Measurements from ENCODE around the gene NOXO1.
A peak's percentile ranks its signal among the peaks of the same experiment; 100 is the strongest.

Gene NOXO1

DNA sequence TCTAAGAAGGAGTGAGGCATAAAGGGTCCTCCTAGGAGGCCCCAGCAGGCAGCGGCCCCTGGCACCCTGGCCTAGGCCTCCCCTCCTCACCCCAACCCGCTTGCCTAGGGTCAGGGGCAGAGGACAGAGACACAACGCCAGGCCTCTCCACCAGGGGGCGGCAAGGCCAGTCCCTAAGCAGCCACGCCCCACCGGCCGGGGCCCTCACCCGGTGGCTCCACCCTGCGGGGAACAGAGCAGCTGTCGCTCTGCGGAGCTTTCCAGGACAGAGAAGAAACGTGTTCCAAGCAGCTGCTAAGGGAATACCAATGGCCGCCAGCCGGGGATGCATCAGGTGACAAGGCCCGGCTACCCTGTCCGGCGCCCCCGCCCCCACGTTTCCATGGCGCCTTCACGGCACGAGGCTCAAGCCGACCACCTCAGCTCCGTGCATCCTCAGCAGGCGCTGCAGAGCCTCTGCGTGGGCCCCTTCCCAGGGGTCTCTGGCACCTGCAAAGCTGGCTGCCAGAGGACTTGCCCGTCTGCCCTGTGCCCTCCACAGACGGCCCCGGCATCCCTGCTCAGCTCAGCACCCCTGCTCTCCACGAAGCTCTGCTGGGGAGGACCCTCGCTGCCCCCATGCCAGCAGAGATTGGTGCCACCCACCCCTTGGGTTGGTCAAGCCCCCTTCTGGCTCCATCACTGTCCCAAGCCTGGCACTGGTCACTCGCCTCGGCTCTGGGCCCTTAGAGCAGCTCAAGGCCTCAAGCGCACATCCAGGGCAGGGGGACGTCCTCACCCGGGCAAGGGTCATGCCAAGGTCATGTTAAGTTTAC is 22.8 kb upstream of the NOXO1 start:
- peak; percentile 94 for DNase-seq (ENCODE audit: low read depth, low spot score)
- Histone ChIP-seq H3K4me1 (ENCODE audit: control insufficient read depth, insufficient read depth, low read length) (peaks cover 5% of the 10 kb centered on the region), H3K27me3 (ENCODE audit: control insufficient read depth, insufficient read depth, low read length) (no peaks in the 10 kb centered on the region), H3K27ac (ENCODE audit: low read length) (no peak overlapping the region), H3K36me3 (ENCODE audit: control insufficient read depth, insufficient read depth, low read length) (peaks cover 39% of the 10 kb centered on the region), H3K4me3 (ENCODE audit: low read length) (no peak overlapping the region), H3K9me3 (ENCODE audit: control insufficient read depth, insufficient read depth, low read length) (no peaks in the 10 kb centered on the region)
- WGBS (ENCODE audit: insufficient coverage, insufficient read length), result no CpG with 5 or more reads among the region's 36 CpGs

GRCh38 chr16:2003231-2003826 is 22.1 kb upstream of the NOXO1 start:
- H3K4me3 ChIP-seq (ENCODE audit: low read length), result no peak overlapping the region
- H3K4me1 ChIP-seq (ENCODE audit: control insufficient read depth, insufficient read depth, low read length), result peaks cover 5% of the 10 kb centered on the region
- DNase-seq (ENCODE audit: low read depth, low spot score), result no peak
- peaks cover 43% of the 10 kb centered on the region for H3K36me3 ChIP-seq (ENCODE audit: control insufficient read depth, insufficient read depth, low read length)
- no CpG with 5 or more reads among the region's 8 CpGs for WGBS (ENCODE audit: insufficient coverage, insufficient read length)
- no peak overlapping the region for H3K27ac ChIP-seq (ENCODE audit: low read length)
- no peaks in the 10 kb centered on the region for H3K9me3 ChIP-seq (ENCODE audit: control insufficient read depth, insufficient read depth, low read length)
- H3K27me3 ChIP-seq (ENCODE audit: control insufficient read depth, insufficient read depth, low read length), result no peaks in the 10 kb centered on the region

DNA sequence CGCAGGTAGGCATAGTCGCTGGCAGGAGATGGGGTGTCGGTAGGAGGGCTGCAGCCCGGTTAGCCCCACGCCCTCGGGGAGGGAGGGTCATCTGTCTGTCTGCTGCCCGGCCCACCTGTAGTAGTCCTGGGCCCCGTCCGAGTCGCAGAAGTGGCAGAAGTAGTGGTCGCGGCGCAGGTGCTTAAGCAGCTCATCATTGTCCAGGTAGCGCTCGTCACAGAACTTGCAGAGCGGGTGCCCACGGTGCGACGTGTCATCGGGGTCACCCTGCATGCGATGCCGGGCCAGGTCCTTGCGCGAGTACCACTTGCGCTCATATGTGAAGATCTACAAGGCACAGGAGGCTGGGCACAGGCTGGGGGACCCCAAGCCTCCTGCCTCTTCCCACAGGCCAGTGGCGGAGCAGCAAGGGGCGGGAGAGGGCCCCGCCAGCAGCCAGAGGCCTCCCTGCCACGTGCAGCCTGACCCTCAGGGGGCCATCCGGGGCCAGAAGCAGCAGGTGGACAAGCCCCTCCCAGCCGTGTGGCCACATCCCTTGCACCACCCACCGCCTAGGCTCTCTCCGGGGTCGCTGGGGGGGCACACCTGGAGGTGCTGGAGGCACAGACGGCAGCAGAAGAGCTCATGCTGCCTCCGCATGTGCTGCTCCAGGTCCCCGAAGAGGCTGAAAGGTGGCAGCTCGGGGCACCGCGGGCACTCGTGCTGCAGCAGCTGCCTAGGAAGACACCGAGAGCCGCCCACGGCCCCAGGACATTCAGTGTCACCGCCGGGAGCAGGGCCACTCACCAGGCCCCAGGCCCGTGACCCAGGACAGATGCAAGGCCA is 21.3 kb upstream of the NOXO1 start:
- Histone ChIP-seq H3K27me3 (ENCODE audit: control insufficient read depth, insufficient read depth, low read length) (no peaks in the 10 kb centered on the region), H3K36me3 (ENCODE audit: control insufficient read depth, insufficient read depth, low read length) (peaks cover 49% of the 10 kb centered on the region), H3K4me3 (ENCODE audit: low read length) (no peak overlapping the region), H3K9me3 (ENCODE audit: control insufficient read depth, insufficient read depth, low read length) (no peaks in the 10 kb centered on the region), H3K27ac (ENCODE audit: low read length) (no peak overlapping the region), H3K4me1 (ENCODE audit: control insufficient read depth, insufficient read depth, low read length) (peaks cover 5% of the 10 kb centered on the region)
- WGBS (ENCODE audit: insufficient coverage, insufficient read length), result no CpG with 5 or more reads among the region's 47 CpGs
- no peak for DNase-seq (ENCODE audit: low read depth, low spot score)

- H3K27me3 ChIP-seq (ENCODE audit: control insufficient read depth, insufficient read depth, low read length), result no peaks in the 10 kb centered on the region
- DNase-seq (ENCODE audit: low read depth, low spot score), result no peak
- H3K27ac ChIP-seq (ENCODE audit: low read length), result no peak overlapping the region
- H3K4me3 ChIP-seq (ENCODE audit: low read length), result no peak overlapping the region
- peaks cover 49% of the 10 kb centered on the region for H3K36me3 ChIP-seq (ENCODE audit: control insufficient read depth, insufficient read depth, low read length)
- WGBS (ENCODE audit: insufficient coverage, insufficient read length), result no CpG with 5 or more reads among the region's 53 CpGs
- H3K9me3 ChIP-seq (ENCODE audit: control insufficient read depth, insufficient read depth, low read length), result no peaks in the 10 kb centered on the region
- H3K4me1 ChIP-seq (ENCODE audit: control insufficient read depth, insufficient read depth, low read length), result peaks cover 5% of the 10 kb centered on the region
Measured at GRCh38 chr16:2001456-2002355, 20.4 kb upstream of the NOXO1 start.

GRCh38 chr16:2001035-2001434 is 19.8 kb upstream of the NOXO1 start:
- peaks cover 49% of the 10 kb centered on the region for H3K36me3 ChIP-seq (ENCODE audit: control insufficient read depth, insufficient read depth, low read length)
- no peak for DNase-seq (ENCODE audit: low read depth, low spot score)
- no peaks in the 10 kb centered on the region for H3K27me3 ChIP-seq (ENCODE audit: control insufficient read depth, insufficient read depth, low read length)
- H3K9me3 ChIP-seq (ENCODE audit: control insufficient read depth, insufficient read depth, low read length), result no peaks in the 10 kb centered on the region
- H3K27ac ChIP-seq (ENCODE audit: low read length), result no peak overlapping the region
- H3K4me3 ChIP-seq (ENCODE audit: low read length), result no peak overlapping the region
- peaks cover 4% of the 10 kb centered on the region for H3K4me1 ChIP-seq (ENCODE audit: control insufficient read depth, insufficient read depth, low read length)
- WGBS (ENCODE audit: insufficient coverage, insufficient read length), result no CpG with 5 or more reads among the region's 19 CpGs

DNA sequence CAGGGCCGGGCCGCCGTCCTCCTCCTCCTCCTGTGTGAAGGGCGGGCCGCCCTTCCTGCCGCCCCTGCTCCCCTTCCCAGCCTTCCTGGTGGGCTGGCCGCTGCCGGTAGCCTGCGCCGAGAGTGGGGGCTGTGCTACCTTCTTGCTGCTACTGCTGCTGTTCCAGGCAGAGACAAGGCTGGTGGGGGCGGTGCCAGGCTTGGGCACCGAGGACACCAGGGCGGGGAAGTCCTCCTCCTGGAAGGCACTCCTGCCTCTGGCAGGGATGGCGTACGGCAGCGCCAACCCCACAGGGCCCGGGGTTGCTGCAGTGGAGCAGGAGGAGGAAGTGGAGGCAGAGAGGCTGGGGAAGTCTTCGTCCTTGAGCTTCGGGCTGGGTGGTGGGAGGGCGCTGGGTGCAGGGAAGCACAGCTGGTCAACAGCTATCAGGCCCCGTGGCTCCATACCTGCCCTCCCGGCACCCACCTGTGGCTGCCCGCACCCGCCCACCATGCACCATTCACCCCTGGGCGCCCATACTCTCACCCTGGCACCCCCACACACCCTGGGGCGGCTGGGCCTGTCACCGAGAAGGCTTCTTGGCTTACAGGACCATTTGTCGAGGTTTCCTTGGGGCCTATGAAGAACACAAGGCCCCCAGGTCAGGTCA is 18.7 kb upstream of the NOXO1 start:
- Histone ChIP-seq H3K4me3 (ENCODE audit: low read length) (no peak overlapping the region), H3K4me1 (ENCODE audit: control insufficient read depth, insufficient read depth, low read length) (peaks cover 4% of the 10 kb centered on the region; the same call in 1 of the 2 replicates), H3K27ac (ENCODE audit: low read length) (no peak overlapping the region), H3K9me3 (ENCODE audit: control insufficient read depth, insufficient read depth, low read length) (no peaks in the 10 kb centered on the region), H3K27me3 (ENCODE audit: control insufficient read depth, insufficient read depth, low read length) (no peaks in the 10 kb centered on the region), H3K36me3 (ENCODE audit: control insufficient read depth, insufficient read depth, low read length) (peaks cover 49% of the 10 kb centered on the region)
- no peak for DNase-seq (ENCODE audit: low read depth, low spot score)
- no CpG with 5 or more reads among the region's 28 CpGs for WGBS (ENCODE audit: insufficient coverage, insufficient read length)

DNA sequence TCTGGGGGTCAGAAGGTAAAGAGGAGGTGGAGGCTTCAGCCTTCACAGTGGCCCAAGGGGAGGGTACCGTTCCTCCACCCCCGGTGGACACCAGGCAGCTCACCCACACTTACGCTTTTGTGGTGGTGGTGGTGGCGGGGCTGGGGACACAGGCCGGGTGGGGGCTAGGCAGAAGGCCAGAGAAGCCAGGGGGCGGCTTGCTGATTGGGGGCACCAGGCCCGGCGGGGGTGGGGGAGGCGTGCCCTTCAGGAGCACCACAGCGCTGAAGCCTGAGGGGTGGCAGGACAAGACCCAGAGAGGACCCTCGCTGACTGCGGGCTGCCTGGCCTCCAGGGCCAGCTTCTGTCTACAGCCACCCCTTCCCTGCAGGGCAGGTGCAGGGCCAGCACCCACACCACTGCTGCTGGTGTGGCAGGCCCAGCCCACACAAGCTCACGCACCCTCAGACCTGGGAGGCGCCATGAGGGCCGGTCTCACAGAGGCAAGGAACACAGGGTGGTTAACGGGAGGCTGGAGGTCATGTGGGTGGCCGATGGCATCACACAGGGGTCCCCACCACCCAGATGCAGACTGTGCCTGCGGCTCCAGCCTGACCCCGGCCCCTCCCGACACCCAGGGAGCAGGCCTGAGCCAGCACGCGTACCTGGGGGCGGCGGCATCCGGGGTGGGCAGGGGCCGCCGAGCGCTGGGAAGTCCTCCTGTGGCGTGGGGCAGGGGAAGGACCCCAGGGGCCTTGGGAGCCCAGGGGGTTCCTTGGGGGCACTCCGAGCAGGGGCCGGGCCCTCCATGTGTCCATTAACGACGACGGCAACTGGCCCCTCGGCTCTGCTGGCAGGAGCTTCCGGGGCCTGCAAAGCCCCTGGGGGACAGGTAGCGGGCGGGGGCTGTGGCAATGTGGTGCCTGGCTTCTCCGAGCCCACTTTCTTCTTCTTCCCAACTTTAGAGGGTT is 17.9 kb upstream of the NOXO1 start:
- Histone ChIP-seq H3K9me3 (ENCODE audit: control insufficient read depth, insufficient read depth, low read length) (no peaks in the 10 kb centered on the region), H3K27ac (ENCODE audit: low read length) (no peak overlapping the region), H3K4me1 (ENCODE audit: control insufficient read depth, insufficient read depth, low read length) (peaks cover under 1% of the 10 kb centered on the region; the same call in 1 of the 2 replicates), H3K27me3 (ENCODE audit: control insufficient read depth, insufficient read depth, low read length) (no peaks in the 10 kb centered on the region), H3K4me3 (ENCODE audit: low read length) (no peak overlapping the region), H3K36me3 (ENCODE audit: control insufficient read depth, insufficient read depth, low read length) (peaks cover 49% of the 10 kb centered on the region)
- WGBS (ENCODE audit: insufficient coverage, insufficient read length), result no CpG with 5 or more reads among the region's 39 CpGs
- no peak for DNase-seq (ENCODE audit: low read depth, low spot score)

- no peaks in the 10 kb centered on the region for H3K27me3 ChIP-seq (ENCODE audit: control insufficient read depth, insufficient read depth, low read length)
- H3K4me1 ChIP-seq (ENCODE audit: control insufficient read depth, insufficient read depth, low read length), result no peaks in the 10 kb centered on the region
- no peak overlapping the region for H3K27ac ChIP-seq (ENCODE audit: low read length)
- DNase-seq (ENCODE audit: low read depth, low spot score), result no peak
- no peaks in the 10 kb centered on the region for H3K9me3 ChIP-seq (ENCODE audit: control insufficient read depth, insufficient read depth, low read length)
- no peak overlapping the region for H3K4me3 ChIP-seq (ENCODE audit: low read length)
- no CpG with 5 or more reads among the region's 27 CpGs for WGBS (ENCODE audit: insufficient coverage, insufficient read length)
- H3K36me3 ChIP-seq (ENCODE audit: control insufficient read depth, insufficient read depth, low read length), result peaks cover 49% of the 10 kb centered on the region
Measured at GRCh38 chr16:1998360-1998835, 17.1 kb upstream of the NOXO1 start.

All from iPS DF 6.9 (cell line).